GM18873 (cell line): Measurements from ENCODE around the gene KCTD1.

Source experiments
- ATAC-seq: cut with Tn5 transposase; IDR thresholded peaks from one replicate; pipeline ENCODE4 v1.9.1; 2021; ENCODE audit warnings: mild to moderate bottlenecking, moderate library complexity, moderate number of reproducible peaks; ENCODE audit not compliant: unreplicated experiment, low FRiP score

Gene KCTD1

GRCh38 chr18:26548415-26549262, at the start of gene KCTD1:
Gene KCTD1, minus strand, starts transcription at chr18:26548553. Its CDS starts 17 bp downstream, at chr18:26548536.
- ATAC-seq, result peak; percentile 52

- ATAC-seq, result no peak
These were observed 45.3 kb upstream of the KCTD1 start for GRCh38 chr18:26593365-26594320.

- no peak for ATAC-seq
These were observed 36.4 kb upstream of the KCTD1 start for GRCh38 chr18:26584745-26585144.

DNA sequence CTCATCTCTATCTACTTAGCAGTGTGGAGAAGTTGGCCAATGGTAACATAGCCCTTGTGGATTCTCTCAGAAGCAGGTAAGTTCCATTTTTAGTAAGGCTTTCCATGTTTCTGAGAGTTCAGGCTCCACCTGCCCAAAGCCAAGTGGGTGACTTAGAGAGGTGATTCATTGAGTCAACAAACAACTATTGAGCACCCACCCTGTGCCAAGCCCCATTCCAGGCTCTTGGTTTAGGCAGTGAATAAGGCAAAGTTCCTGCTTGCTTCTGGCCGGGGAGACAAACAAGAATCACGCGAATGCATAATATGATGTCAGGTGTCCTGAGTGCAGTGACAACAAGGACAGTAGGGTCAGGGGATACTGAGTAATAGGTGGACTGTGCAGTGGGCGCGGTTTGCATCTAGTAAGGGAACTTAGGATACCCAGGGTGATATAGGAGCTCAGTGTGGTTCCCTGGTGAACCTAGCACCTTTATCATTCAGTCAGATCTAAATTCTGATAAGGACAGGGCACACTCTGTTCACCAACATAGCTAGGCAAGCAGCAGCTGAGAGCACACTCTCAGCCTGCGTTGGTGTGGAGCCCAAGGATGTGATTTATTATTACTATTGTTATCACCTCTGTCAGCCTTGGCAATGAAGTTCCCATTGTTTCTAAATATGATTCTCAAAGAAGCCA, 31.7 kb upstream of the KCTD1 start:
- no peak for ATAC-seq

DNA sequence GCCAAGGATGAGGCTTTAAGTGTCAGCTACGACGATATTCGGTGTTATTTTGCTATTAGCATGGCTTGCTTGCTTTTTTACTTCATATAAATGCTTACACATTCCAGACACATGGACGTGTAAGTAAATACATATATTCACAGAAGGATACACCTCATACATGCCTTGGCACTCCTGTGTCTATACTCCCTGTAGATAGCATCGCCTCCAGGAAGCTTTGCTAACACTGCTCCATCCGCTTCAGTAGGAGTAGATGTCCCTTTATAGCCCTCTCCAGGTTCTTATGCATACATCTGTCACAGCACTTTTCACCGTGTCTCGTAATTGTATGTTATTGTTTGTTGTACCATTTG, 27.5 kb upstream of the KCTD1 start:
- ATAC-seq, result no peak

- ATAC-seq, result no peak
These were observed 26.9 kb upstream of the KCTD1 start for GRCh38 chr18:26574958-26575864.

DNA sequence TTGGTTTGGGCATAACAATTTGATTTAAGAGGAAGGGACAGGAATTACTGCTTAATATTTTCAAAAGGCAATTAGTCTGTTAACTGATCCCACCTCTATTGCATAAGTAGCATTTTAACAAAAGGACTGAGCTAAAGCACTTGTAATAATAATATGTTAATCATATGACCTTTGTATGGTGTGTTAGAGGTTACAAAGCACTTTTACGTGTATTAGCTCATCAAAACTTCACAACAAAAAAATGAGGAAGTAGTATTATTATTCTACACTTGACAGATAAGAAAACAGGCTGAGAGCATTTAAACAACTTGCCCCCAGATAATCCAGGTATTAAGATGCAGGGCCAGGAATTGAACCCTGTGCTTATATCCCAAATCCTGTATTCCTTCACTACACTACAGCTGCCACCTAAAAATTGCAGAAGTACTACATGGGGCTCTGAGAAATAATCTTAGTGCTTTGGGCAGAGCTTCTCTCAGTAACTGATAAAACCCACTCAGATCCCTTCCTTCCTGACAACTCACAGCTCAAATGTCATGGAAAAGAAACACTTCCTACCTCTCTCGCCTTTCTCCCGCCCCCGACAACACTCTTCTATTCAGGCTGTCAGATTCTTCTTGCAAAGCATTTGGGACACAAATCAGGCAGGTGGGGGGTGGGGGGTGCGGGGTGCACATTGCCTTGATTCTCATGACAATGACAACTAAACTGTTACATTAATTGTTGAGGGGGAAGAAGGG, 20.7 kb upstream of the KCTD1 start:
- ATAC-seq, result no peak

DNA sequence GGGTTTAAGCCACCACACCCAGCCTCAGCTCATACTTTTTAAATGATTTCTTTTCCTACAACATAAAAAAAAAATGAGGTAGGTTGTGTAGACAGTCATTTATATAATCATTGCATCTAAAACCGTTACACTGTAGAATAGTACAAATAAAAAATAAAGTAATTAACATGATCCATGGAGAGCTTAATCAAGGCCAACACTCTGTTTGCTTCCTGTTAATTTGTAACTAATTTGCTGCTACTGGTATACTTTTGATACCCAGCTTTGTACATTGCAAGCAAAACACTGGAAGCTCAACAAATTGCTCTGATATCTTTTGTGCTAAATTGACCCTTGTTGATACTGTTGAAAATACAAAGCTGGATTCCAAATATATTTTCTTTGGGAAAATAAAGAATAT, 20.2 kb upstream of the KCTD1 start:
- no peak for ATAC-seq

- ATAC-seq, result no peak
These were observed 18.7 kb upstream of the KCTD1 start for GRCh38 chr18:26566874-26567555.

DNA sequence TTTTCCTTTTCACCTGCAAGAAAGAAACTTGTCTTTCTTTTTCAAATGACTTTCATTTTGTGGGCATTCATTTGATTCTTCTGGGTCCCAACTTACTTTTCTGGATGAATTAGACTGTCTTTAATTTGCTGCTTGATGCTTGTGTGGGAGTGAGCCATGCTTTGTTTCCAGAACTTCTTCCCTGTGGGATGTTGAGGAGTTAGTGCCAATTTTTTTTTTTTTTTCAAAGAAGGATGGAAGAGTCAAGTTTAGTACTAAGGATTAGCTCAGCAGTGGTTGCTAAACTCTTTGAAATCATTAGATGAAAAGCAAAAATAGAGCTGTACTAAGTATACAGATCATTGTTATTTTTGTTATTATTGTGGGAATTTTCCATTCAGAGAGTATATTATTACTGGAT, 17.2 kb upstream of the KCTD1 start:
- no peak for ATAC-seq

GRCh38 chr18:26563024-26563423, 14.7 kb upstream of the KCTD1 start:
- no peak for ATAC-seq

DNA sequence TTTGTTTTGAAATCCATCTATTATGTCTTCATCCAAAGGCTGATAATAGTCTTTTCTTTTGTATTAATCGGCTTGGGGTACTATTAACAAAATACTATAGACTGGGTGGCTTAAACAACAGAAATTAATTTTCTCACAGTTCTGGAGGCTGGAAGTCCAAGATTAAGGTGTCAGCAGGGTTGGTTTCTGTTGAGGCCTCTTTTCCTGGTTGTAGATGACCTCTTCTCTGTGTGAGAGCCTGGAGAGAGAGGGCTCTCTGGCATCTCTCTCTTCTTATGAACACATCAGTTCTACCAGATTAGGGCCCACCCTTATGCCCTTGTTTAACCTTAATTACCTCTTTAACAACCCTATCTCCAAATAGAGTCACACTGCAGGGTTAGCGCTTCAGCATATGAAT, 14.2 kb upstream of the KCTD1 start:
- ATAC-seq, result no peak

GRCh38 chr18:26561769-26562168, 13.4 kb upstream of the KCTD1 start:
- ATAC-seq, result no peak

- ATAC-seq, result peak; percentile 94
These were observed 8.2 kb upstream of the KCTD1 start for GRCh38 chr18:26556573-26556972.

- ATAC-seq, result no peak
These were observed 7.6 kb upstream of the KCTD1 start for GRCh38 chr18:26555804-26556553.

DNA sequence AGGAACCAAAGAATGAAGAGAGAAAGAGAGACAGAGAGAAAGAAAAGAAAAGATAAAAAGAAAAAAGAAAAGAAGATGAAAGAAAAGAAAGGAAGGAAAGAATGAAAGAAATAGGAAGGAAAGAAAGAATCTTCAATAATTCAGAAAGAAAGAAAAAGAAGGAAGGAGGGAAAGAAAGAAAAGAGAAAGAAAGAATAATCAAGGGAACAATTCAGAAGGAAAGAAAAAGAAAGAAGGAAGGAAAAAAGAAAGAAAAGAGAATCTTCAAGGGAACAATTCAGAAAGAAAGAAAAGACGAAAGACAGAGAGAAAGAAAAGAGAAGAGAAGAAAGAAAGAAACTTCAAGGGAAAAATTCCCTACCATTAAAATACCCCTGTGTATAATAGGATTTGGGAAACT, 5.6 kb upstream of the KCTD1 start:
- ATAC-seq, result no peak

GRCh38 chr18:26551695-26552081, 3.3 kb upstream of the KCTD1 start:
- no peak for ATAC-seq
